GM21381 (cell line): ENCODE data around the gene UQCC2.

Source experiments
- ATAC-seq: cut with Tn5 transposase; IDR thresholded peaks from one replicate; pipeline ENCODE4 v1.9.1; 2021; ENCODE audit warnings: mild to moderate bottlenecking, moderate library complexity; ENCODE audit not compliant: unreplicated experiment

UQCC2 gene

DNA sequence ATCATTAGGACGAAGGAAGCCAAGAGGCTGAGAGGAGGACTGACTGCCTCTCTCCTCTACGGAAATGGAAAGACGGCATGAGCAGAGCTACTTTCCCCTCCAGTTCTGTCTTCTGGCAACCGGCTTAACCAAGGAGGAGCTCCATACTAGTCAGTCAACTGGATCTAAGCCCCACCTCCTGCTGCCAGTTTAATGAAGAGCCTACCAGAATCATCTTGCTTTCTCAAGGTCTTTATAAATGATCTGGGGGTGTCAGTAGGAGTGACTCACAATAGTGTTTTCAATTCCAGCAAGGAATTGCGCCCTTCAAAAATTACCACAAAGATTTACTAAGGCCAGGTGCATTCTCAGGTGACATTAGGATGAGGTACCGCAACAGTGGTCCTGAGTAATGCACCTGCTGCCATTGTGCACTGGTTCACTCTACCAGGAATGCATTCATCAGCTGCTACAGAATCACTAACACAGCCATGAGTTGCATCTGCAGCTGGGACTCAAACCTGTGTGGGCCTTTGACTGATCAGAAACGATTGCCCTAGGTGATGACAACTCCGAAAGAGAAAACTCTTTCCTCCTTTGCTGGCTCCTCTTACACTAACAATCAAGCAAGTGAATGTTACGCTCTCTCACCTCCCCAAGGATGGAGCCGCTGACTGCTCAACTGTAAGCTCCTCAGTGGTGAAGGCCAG, 2.8 kb downstream of the UQCC2 start:
- ATAC-seq = no peak

DNA sequence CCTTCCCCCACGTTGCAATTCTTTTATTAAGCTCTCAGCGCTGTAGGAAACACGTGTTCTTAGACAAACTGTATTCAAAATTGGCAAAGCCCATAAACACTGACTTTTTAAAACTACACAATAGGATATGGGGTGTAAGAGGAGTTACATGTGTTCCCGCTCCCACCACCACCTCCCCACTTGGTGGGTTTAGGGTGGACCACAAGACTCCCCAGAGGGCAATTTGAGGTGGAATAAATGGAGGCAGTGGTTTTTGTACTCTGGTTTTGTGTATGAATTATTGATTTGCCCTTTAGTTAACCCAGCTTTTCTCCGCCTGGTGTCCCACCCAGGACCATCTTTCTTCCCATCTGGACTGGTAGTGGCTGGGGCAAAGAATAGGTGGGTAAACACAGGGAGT, 3.7 kb downstream of the UQCC2 start:
- ATAC-seq = no peak

DNA sequence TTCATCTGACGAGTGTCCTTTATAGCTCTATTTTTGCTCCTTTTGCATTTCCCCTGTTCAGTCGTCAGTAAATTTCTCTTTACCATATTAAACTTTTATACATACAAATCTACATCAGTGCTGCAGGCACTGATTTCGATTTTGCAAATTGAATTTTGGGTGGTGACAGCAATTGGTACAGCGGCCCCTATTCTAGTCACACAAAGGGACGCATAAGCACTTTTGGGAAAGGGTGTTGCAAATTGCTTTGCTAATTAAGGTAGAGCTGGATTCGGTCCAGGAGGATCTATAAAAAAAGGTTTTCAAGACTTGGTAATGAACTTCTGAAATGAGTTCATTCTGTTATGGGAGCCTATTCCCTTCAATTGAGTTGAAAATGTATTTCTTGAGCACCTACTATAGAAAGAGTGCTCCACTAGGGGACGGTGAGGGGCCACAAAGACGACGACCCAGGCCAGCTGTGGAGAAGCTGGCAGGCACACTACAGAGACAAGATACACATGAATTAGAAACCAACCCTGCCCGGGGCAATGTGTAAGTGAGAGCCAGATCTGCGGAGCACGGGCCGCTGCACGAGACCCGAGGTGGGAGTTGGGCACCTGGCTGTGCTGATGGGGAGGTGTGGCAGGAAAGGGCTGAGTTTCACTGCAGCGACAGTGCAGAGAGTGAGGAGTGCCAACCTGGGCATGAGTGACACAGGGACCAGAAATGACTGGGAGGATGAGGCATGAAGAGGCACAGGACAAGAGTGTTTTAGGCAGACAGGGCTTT, 5.4 kb downstream of the UQCC2 start:
- ATAC-seq = no peak

DNA sequence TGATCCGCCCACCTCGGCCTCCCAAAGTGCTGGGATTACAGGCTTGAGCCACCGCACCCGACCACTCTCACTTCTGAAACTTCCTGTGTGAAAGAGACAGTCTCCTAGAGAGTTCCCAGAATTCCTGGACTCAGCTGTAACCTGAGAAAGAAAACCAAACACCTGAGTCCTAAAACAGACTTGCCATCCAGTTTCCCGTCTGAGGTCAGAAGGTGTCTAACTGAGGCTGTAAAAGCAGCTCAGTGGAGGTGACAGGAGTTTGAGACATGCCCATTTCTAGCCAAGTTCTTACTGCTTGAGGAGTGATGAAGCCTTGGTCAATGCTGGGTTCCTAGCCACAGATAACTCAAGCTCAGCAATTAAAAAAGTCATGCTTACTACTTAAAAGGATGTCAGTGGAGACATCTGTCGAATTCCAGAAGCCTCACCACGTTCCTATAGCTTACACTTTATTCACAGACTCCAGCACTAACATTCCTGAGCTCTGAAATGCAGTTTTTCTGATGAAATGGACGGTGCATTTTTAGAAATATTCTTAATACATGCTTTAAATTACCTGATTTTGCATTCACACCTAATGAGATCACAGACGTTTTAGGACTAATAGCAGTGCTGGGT, 6.1 kb downstream of the UQCC2 start:
- ATAC-seq = no peak

DNA sequence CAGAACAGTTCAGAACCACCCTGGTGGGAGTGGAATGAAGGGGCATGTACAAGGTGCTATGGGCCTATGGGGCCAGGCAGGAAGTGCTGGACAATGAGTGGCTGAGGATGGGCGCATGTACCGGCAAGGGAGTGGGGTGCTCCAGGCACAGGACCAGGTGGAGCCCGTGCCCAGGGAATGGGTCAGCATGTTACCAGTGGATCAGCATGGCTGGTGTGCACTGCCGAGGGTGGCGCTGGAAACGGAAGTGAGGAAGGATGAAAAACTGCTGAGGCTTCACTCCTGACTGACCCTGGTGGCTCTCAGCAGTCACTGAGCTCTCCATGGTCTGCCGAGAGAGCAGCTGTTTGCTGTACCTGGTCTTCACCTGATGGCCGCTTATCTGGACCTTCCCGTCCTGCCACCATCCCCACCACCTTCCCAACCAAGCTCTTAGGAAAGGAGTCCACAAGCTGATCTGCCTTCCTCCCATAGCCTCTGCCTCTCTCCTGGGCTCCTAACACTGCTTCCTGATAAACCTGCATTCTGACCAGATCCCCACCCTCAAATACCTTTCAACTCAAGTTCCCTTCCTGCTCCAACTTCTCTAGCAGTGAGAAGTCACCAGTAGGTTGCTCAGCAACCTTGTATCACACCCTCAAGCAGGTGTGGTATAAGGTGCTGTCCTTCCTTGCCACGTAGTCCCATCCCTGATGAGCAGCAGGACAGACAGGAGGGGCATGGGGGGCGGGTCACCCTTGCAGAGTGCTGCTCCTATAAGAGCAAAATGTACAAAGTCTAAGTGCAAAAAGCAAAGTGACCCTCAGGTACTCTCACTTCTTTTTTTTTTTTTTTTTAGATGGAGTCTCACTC, 7.1 kb downstream of the UQCC2 start:
- no peak for ATAC-seq

DNA sequence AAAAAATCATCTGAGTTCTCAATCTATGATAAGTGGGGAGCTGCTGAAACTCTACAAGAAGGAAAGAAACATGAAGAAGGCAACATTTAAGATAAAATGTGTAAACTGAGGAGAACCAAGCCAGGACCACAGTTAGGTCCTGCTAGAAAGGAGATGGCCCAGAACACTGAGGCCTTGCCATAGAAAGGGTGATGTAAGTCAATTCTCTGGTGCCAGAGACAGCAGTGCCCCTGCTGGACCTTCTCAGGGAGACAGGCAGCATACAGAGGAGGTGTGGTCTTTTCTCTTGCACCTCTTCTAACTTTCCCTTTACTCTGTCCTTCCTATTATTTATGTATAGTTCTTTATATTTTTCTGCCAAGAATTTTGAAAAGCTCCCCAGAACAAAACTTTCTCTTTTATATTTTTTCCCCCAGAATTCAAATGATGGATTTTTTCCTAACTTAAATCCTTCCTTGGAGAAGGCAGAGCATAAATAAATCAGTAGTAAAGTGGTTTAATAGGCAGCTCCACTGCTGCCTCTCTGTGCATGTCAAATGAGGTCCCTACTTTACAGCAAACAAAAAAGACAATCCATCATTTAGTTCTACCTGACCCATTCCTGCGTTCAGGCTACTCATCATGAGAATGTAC, 9.0 kb downstream of the UQCC2 start:
- no peak for ATAC-seq

DNA sequence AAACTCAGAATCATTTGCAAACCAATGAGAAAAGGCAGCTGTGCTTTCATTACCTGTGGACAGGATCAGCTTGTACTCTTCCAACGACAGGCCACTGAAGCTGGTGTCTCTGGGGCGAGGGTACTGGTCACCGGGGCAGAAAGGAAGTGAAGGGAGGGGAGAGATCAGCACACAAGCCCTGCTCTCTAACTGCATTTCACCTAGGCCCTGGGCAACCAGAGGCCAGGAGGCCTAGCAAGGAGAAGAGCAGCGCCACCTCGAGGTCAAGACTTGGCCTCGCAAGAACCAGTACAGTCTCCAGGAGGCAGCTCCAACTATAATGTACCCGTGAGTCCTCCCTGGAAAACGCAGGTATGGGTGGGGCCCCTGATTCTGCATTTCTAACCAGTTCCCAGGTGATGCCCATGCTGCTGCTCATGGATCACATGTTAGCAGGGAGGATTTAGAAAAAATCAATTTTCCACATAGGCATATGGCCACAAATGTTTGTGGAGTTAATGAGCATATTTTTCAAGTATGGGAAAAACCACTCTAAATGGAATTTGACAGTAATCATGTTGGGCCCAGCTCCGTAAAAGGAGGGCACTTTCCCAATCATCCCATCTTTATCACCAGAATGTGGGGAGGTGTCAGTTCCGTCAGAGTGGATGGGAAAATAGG, 11.0 kb downstream of the UQCC2 start:
- no peak for ATAC-seq

DNA sequence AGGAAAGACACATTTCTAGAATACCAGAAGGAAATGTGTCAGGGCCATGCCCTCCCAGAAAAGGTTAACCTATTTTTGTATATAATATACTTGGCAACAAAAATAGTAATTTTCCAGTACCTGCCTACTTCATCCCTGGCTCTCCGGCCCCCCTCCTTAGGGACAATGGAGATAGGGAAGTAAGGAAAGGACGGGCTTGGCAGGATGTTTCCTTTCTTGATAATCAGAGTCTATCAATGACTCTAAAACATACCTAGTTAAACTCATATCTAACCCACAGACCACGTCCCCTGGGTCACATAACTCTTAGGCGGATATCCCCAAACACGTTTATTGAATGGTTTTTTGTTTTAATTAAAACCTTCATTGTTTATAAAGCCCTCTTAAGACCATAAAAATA, 11.8 kb downstream of the UQCC2 start:
- ATAC-seq = no peak

DNA sequence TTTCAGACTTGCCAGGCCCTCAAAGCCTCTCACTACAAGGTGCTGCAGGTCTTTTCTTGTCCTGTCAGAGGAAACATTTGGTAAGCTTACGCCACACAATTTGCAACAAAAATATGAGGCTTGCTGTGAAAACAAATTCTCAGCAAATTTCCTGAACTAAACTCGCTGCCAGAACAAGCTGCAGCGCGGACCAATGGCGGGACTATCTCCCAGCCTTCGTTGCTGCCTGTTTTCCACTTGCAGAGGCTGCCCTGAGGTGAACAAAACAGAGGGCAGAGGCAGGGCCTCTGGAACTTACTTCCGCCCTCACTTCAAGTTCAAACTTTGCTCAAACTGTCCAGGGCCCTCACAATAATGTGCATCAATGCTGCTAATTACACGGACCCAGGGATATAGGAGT, 12.4 kb downstream of the UQCC2 start:
- ATAC-seq = no peak

DNA sequence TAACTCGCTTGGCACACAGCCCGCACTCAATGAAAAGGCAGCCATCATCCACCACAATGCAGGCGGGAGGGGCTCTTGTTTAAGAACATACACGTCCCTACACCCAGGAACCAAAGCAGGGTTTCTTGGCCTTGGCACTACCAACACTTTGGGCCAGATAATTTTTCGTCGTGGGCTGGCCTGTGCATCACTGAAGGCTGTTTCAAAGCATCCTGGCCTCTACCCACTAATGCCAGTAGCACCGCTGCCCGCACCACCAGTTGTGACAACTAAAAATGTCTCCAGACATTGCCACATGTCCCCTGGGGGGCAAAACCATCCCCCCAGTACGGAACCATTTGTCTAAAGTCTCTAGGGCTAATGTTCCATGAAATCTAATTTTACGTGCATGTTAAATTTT, 13.0 kb downstream of the UQCC2 start:
- ATAC-seq = no peak

DNA sequence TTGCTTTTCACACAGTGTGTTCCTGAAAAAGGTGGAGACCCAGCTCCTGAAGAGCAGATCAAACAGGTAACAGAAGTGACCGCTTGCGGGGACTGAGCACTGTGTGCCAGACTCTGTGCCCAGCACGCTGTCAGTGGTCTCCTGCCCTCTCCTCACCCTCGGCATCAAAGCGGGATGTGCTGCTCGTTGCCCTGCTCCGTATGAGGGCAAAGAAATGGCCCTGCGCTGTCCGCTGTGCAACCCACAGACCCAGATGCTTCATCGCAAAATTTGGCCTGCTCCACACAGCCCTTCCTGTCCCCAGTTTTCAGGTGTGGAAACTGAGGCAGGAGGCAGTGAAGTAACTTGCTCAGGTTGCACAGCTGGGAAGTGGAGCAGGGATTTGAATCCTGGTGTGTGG, 13.7 kb downstream of the UQCC2 start:
- ATAC-seq = no peak

DNA sequence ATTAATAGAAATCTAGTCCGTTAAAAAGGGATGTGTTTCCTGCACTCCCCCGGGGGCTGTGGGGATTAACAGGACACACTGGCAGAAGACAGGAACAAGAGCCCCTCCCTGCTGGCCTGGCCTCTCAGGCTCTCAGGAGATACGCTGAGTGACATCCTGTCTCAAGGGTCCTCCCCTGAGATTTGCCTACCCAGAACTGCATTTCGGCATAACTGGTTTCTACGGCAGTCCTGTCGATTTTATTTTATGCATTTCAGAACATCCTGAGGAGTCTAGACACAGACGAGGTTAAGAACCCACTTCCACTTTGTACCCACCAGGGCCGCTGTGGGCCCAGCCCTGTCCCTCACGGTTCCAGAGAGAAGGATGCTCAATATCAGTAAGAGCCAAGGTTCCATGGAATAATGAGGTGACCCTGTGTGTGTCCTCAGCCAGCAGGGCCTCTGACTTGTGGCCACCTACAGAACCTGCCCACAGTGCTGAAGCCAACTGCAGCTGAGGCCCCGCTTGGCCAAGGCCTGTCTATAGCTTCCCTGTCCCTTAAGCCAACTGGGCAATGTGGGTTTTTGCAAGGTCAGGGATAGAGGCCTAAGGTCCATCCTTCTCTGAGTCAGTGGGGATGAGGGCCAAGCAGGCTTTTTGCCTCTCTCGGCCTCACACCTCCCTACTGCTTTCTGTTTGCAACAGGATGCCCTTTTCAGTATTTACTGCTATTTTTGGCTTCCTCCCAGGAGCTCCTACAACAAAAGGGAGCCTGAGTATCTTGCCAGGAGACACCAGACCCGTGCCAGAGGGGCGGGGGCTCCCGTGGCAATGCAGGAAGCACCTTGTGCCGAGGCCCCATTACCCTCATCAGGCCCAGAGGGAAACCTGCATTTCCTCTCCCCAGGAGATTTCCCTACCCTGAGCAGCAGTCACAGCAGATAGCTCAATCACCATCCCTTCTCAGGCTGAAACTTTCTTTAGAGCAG, 14.7 kb downstream of the UQCC2 start:
- ATAC-seq = no peak

DNA sequence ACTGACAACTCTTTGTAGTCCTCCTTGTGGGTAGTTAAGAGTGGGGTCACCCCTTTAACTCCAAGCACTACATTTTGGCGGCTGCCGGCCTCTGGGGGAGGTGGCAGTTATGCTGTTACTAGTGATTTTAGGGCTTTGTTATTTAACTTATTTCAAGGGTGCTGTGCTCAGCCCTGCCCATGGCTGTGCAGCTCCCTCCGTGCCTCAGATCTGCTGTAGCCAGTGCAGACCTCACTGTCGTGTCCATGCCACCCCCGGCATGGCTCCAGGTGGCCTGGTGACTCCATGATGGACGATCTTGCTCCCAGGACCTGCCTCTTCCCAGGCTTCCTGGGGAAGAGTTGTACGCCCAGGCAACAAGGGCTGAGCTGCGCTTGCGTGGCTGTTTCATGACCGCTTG, 15.4 kb downstream of the UQCC2 start:
- ATAC-seq = no peak

DNA sequence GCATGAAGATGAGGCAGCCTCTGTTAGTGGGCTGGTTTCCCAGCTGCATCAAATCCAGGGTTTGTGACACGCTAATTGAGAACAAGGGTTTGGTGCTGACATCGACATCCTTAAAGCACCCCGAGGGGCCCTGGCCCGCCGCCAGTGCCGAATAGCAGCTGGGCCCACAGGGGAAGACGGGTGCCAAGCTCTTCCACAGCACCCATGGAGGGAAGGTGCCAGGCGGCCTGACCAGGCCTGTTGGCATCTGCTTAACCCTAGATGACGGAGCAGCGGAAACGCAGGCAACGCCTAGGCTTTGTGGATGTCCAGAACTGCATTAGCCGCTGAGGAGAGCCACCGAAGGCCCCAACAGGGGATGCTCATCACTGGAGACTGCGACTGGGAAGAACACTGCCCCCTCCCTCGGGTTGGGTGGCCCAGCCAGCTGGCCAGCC, 16.0 kb downstream of the UQCC2 start:
- no peak for ATAC-seq

DNA sequence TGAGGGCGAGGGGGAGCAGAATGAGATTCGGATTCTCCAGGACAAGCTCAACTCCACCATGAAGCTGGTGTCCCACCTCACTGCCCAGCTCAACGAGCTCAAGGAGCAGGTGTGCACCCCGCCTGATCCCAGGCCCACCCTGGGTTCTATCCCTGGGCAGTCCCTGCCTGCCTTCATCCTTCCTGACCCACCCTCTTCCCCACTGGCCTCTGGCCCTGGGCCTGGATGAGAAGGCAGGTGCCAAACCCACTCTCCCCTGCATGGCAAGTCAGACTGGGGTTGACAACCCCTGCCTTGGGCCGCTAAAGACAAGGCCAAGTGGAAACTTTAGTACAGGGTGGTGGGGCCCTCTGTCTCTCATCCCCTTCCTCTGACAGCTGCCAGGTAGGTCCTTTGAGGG, 16.5 kb downstream of the UQCC2 start:
- ATAC-seq = no peak

DNA sequence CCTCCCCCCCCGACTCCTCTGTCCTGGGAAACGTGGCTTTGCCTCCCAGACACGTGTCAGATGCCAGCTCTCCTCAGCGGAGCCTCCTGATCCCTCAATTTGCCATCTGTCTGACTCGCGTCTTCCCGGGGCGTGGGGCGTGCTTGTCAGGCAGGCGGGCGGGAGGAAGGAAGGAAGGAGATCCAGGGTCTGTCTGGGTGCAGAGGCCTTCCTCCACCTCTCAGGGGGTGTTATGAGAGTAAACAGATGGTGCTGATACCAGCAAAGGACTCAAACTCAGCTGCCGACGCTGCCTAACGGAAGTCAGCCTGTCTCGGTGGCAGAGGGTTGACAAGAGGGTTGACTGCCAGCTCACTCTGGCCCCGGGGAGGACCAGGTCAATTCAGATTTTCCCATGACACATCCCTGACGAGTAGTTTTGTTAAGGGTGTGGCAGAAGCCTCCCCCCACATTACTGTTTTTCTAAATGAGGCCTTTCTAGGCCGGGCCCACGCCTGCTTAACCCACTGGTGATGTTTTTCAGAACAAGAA, 17.0 kb downstream of the UQCC2 start:
- no peak for ATAC-seq

DNA sequence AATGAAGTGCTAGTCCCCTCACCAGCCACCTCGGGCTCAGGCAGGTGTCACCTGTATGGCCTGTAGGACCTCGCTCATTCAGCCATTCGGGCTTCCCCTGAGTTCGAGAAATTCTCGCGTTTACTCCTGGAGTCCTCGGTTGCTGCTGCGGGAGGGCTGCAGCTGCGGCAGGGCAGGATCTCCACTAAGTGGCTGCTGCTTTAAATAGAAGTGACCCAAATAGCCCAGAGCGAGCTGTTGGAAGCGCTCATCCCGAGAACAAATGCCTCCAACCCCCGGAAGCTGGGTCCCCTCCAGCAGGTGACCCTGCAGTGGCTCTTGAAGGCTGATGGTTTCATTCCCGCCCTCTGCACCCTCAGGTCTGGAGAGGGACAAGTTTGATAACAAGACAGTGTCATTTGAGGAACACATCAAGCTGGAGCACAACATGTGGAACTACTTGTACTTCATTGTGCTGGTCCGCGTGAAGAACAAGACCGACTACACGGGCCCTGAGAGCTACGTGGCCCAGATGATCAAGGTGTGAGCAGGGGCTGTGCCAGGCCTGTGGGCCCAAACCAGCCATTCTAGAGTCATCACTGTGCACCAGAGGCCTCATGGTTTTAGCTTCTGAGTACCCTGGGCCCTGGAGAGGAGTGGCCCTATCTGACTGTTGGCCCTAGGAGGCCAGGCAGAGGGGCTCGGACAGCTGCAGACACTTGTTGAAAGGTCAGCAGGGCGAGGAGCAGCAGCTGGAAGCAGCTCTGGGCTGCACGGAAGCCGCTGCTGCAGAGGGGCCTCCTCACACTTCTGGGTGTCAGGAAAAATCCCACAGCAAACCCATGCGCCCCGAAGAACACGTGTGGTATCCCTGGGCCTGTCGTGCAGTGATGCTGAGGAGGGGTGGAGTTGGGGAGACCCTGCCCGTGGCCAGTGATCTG, 18.1 kb downstream of the UQCC2 start:
- no peak for ATAC-seq

DNA sequence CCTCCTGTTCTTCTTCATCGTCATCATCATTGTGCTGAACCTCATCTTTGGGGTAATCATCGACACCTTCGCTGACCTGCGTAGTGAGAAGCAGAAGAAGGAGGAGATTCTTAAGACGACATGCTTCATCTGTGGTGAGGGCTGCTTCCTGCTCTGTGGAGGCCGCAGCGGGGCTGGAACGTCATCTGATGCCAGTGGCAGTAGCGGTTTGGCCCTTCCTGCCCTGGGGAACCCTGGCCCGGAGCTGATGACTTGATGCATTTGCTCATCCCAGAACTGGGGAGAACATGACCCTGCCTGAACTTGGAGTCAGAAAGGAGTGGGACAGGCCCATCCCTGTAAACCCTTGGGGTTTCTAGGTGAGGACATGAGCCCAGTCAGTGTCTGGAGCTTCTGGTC, 18.7 kb downstream of the UQCC2 start:
- no peak for ATAC-seq
